Inflammatory macrophage treated with lipopolysaccharide for 1 hour (primary cell): Measurements from ENCODE around the gene NPIPB2.

Experiments used
- DNase-seq, 2 donors: peaks; one replicate each; pipeline ENCODE4 v3.0.0-alpha.2; 2020 to 2022

NPIPB2 gene

GRCh38 chr16:11896486-11897176 lies 45.2 kb downstream of the NPIPB2 start:
- DNase-seq = peak; percentile 20 to 54

GRCh38 chr16:11893571-11893970 lies 48.3 kb downstream of the NPIPB2 start:
- no peak for DNase-seq

GRCh38 chr16:11892761-11893160 lies 49.1 kb downstream of the NPIPB2 start:
- peak; percentile 55 to 71 for DNase-seq

- DNase-seq = no peak
These were observed 51.4 kb downstream of the NPIPB2 start for GRCh38 chr16:11890231-11890965.

GRCh38 chr16:11886881-11887280 lies 55.0 kb downstream of the NPIPB2 start:
- no peak for DNase-seq

GRCh38 chr16:11884035-11884434 lies 57.8 kb downstream of the NPIPB2 start:
- DNase-seq = no peak

- peak; percentile 25 to 31 for DNase-seq
These were observed 61.8 kb downstream of the NPIPB2 start for GRCh38 chr16:11880007-11880406.

GRCh38 chr16:11877374-11877773 lies 64.5 kb downstream of the NPIPB2 start:
- no peak for DNase-seq
